Hepatocyte (in vitro differentiated cells): ENCODE data around the gene IGLON5. TPM values are rescaled to one million over a fixed set of nuclear protein-coding genes. Genes with fewer than 3 reads are reported as not detected.

Experiments used
- DNase-seq: peaks from one replicate; pipeline ENCODE4 v3.0.0-alpha.2; 2016; ENCODE audit warnings: low spot score
- H2AFZ ChIP-seq: fragments of 200-600 bp; sonication (generic); 2 replicates; pipeline ENCODE4 v1.6.0; 2016; ENCODE audit warnings: antibody characterized with exemption, mild to moderate bottlenecking
- H3K27ac ChIP-seq: fragments of 200-600 bp; sonication (generic); 2 replicates; pipeline ENCODE4 v1.5.1; 2016; ENCODE audit warnings: mild to moderate bottlenecking
- H3K27me3 ChIP-seq: fragments of 200-600 bp; sonication (generic); 2 replicates; pipeline ENCODE4 v1.6.1; 2016
- H3K36me3 ChIP-seq: fragments of 200-600 bp; sonication (generic); replicated peaks from 2 replicates; pipeline ENCODE4 v1.5.1; 2016; ENCODE audit warnings: low read depth; ENCODE audit not compliant: insufficient read depth
- H3K4me1 ChIP-seq: fragments of 200-600 bp; sonication (generic); 2 replicates; pipeline ENCODE4 v1.5.1; 2016; ENCODE audit warnings: mild to moderate bottlenecking, moderate library complexity; ENCODE audit not compliant: insufficient read depth
- H3K4me2 ChIP-seq: fragments of 200-600 bp; sonication (generic); 2 replicates; pipeline ENCODE4 v1.6.0; 2016
- H3K4me3 ChIP-seq: fragments of 200-600 bp; sonication (generic); 2 replicates; pipeline ENCODE4 v1.5.1; 2016; ENCODE audit warnings: mild to moderate bottlenecking
- H3K79me2 ChIP-seq: fragments of 200-600 bp; sonication (generic); 2 replicates; pipeline ENCODE4 v1.6.0; 2017; ENCODE audit warnings: mild to moderate bottlenecking
- H3K9me2 ChIP-seq: fragments of 200-600 bp; sonication (generic); replicated peaks from 2 replicates; pipeline ENCODE4 v1.6.0; 2017; ENCODE audit warnings: mild to moderate bottlenecking; ENCODE audit not compliant: insufficient read depth
- H3K9me3 ChIP-seq: fragments of 200-600 bp; sonication (generic); 2 replicates; pipeline ENCODE4 v1.5.1; 2016; ENCODE audit warnings: low read depth, mild to moderate bottlenecking
- H4K20me1 ChIP-seq: fragments of 200-600 bp; sonication (generic); 2 replicates; pipeline ENCODE4 v1.6.0; 2016; ENCODE audit warnings: mild to moderate bottlenecking; ENCODE audit not compliant: insufficient read depth, poor library complexity, severe bottlenecking
- EZH2 ChIP-seq: fragments of 200-600 bp; sonication (generic); IDR thresholded peaks from 2 replicates; pipeline ENCODE4 v1.6.1; 2016; ENCODE audit warnings: antibody characterized with exemption, mild to moderate bottlenecking, borderline replicate concordance
- EZH2phosphoT487 ChIP-seq: fragments of 200-600 bp; sonication (generic); IDR thresholded peaks from one replicate; pipeline ENCODE4 v1.6.1; 2018; ENCODE audit warnings: antibody characterized with exemption, mild to moderate bottlenecking, low read depth, moderate library complexity; ENCODE audit not compliant: unreplicated experiment, severe bottlenecking
- WGBS: methylation state at CpG from one replicate; pipeline ENCODE4 v1.1.6; 2016; ENCODE audit warnings: low lambda C conversion rate; ENCODE audit errors: missing lambda C conversion rate; 5-methylcytosine and 5-hydroxymethylcytosine counted together
- polyA plus RNA-seq: library from polyadenylated mRNA; unstranded; fragments of >200 nt; fragmentation: Nextera tagmentation; extraction: Ambion mirVana; gene quantifications from 2 replicates; pipeline ENCODE4 v1.2.1, GENCODE V29; 2016
- total RNA-seq: library from RNA; depleted of rRNA; stranded (reverse); fragments of >200 nt; gene quantifications from 2 replicates; pipeline ENCODE4 v1.2.3, GENCODE V29; 2014
- TF ChIP-seq, protein P1 (sequence below): fragments of 200-600 bp; sonication (generic); IDR thresholded peaks from 2 replicates; pipeline ENCODE4 v1.5.1; 2016; ENCODE audit warnings: antibody characterized with exemption, mild to moderate bottlenecking; ENCODE audit not compliant: poor library complexity

Gene IGLON5
- total and polyA plus RNA-seq, 2 experiments from 2014 or later = 2.4 to 5.0 TPM

DNA sequence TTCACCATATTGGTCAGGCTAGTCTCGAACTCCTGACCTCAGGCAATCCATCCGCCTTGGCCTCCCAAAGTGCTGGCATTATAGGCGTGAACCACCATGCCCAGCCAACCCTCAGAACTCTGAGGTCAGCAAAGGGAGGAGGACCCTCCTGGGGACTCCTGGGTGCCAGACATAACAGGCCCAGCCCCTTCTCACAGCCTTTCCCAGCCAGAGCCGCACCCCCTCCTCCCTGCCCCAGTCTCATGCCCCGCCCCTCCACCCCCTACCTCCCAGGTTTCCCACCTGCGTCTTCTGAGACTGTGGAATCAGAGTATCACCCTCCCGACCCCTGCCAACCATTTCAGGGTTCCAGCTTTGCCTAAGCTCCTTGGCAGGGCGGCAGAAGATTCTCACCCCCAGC lies 5.2 kb downstream of the IGLON5 start:
- no peak for DNase-seq
- no peak overlapping the region for H3K4me3 ChIP-seq
- no peak for TF ChIP-seq EZH2
- TF ChIP-seq, protein P1, sequence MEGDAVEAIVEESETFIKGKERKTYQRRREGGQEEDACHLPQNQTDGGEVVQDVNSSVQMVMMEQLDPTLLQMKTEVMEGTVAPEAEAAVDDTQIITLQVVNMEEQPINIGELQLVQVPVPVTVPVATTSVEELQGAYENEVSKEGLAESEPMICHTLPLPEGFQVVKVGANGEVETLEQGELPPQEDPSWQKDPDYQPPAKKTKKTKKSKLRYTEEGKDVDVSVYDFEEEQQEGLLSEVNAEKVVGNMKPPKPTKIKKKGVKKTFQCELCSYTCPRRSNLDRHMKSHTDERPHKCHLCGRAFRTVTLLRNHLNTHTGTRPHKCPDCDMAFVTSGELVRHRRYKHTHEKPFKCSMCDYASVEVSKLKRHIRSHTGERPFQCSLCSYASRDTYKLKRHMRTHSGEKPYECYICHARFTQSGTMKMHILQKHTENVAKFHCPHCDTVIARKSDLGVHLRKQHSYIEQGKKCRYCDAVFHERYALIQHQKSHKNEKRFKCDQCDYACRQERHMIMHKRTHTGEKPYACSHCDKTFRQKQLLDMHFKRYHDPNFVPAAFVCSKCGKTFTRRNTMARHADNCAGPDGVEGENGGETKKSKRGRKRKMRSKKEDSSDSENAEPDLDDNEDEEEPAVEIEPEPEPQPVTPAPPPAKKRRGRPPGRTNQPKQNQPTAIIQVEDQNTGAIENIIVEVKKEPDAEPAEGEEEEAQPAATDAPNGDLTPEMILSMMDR = no peak
- no peak for TF ChIP-seq EZH2phosphoT487
- no peaks in the 10 kb centered on the region for H3K4me1 ChIP-seq
- no peak overlapping the region for H3K4me2 ChIP-seq
- H3K79me2 ChIP-seq = no peaks in the 10 kb centered on the region
- 87% methylated on average over 6 of the region's 8 CpGs for WGBS
- no peaks in the 10 kb centered on the region for H3K9me3 ChIP-seq
- no peak overlapping the region for H2AFZ ChIP-seq
- peaks cover 12% of the 10 kb centered on the region for H3K27me3 ChIP-seq
- no peaks in the 10 kb centered on the region for H4K20me1 ChIP-seq
- no peaks in the 10 kb centered on the region for H3K36me3 ChIP-seq
- no peak overlapping the region for H3K27ac ChIP-seq
- no peaks in the 10 kb centered on the region for H3K9me2 ChIP-seq

DNA sequence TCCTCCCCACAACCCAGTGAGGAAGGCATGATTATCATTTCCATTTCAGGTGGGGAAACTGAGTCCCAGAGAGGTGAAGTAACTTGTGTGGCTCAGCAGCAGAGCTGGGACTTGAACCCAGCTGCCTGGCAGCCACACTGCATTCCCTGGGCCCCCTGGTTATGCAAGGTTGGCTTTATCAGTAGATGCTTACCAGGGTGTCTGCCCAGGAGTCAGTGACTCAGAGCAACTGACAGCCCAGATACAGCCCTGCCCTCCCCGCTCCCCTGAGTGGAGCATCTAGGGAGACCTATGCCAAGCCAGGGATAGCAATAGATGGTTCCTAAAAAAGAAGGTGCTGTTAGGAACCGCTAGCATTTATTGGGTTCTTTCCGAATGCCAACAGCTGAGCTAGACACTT lies 5.9 kb downstream of the IGLON5 start:
- Histone ChIP-seq H2AFZ (no peak overlapping the region), H3K4me2 (no peak overlapping the region), H3K9me2 (no peaks in the 10 kb centered on the region), H3K27me3 (peaks cover 6% of the 10 kb centered on the region), H3K27ac (no peak overlapping the region), H3K9me3 (no peaks in the 10 kb centered on the region), H3K4me3 (no peak overlapping the region), H3K79me2 (no peaks in the 10 kb centered on the region), H3K4me1 (no peaks in the 10 kb centered on the region), H3K36me3 (no peaks in the 10 kb centered on the region), H4K20me1 (no peaks in the 10 kb centered on the region)
- WGBS = 87% methylated on average over 3 of the region's 3 CpGs
- peak; percentile 41 for DNase-seq
- no peak for TF ChIP-seq EZH2
- TF ChIP-seq, protein P1 = no peak
- TF ChIP-seq EZH2phosphoT487 = no peak

DNA sequence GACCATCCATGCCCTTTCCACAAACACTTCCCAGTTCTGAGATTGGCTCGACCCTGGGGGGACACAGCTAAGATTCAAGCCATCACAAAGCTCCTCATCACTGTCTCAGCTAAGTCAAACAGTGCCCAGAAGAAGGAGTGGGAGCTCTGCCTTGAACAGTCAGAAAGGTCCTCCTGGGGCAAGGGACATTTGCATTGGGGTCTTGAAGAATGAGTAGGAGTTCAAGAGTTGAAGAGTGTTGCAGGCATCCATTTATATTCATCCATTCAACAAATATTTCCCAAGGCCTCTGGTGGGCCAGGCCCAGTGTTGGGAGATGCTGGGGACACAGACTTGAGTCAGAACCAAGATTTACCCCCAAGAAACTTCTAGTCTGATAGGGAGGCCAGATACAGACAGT lies 6.5 kb downstream of the IGLON5 start:
- no peak for DNase-seq
- 85% methylated on average over 1 of the region's 1 CpG for WGBS
- no peaks in the 10 kb centered on the region for H3K9me3 ChIP-seq
- H4K20me1 ChIP-seq = no peaks in the 10 kb centered on the region
- TF ChIP-seq EZH2phosphoT487 = no peak
- TF ChIP-seq, protein P1 = no peak
- no peak for TF ChIP-seq EZH2
- no peak overlapping the region for H2AFZ ChIP-seq
- no peak overlapping the region for H3K4me2 ChIP-seq
- no peaks in the 10 kb centered on the region for H3K9me2 ChIP-seq
- H3K27me3 ChIP-seq = no peaks in the 10 kb centered on the region
- no peaks in the 10 kb centered on the region for H3K4me1 ChIP-seq
- H3K36me3 ChIP-seq = no peaks in the 10 kb centered on the region
- no peak overlapping the region for H3K4me3 ChIP-seq
- H3K27ac ChIP-seq = no peak overlapping the region
- H3K79me2 ChIP-seq = no peaks in the 10 kb centered on the region
